HG03558 (cell line): ENCODE data around the gene CD80.

Experiments
- ATAC-seq: cut with Tn5 transposase; IDR thresholded peaks from one replicate; pipeline ENCODE4 v1.9.1; 2021; ENCODE audit warnings: moderate number of reproducible peaks; ENCODE audit not compliant: unreplicated experiment; ENCODE audit errors: extremely low read depth

The CD80 gene

GRCh38 chr3:119500901-119501300 is 58.5 kb downstream of the CD80 start:
- no peak for ATAC-seq

DNA sequence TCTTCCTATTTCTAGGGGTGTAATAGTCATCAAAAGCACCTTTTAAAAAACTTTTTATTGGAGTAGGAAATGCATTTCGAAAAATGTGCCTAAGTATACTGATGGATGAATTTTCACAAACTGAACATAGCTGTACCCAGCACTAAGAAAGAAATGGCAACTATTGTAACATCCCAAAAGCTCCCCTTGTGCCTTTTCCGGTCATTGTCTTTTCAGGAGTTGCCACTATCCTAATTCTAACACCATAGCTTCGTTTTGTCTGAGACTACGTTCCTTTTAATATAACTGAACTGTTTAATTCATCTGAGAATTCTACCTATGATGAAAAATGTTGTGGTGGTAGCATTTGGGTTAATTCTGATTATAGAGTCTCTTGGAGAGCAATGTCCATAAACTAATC is 59.1 kb downstream of the CD80 start:
- ATAC-seq: no peak

DNA sequence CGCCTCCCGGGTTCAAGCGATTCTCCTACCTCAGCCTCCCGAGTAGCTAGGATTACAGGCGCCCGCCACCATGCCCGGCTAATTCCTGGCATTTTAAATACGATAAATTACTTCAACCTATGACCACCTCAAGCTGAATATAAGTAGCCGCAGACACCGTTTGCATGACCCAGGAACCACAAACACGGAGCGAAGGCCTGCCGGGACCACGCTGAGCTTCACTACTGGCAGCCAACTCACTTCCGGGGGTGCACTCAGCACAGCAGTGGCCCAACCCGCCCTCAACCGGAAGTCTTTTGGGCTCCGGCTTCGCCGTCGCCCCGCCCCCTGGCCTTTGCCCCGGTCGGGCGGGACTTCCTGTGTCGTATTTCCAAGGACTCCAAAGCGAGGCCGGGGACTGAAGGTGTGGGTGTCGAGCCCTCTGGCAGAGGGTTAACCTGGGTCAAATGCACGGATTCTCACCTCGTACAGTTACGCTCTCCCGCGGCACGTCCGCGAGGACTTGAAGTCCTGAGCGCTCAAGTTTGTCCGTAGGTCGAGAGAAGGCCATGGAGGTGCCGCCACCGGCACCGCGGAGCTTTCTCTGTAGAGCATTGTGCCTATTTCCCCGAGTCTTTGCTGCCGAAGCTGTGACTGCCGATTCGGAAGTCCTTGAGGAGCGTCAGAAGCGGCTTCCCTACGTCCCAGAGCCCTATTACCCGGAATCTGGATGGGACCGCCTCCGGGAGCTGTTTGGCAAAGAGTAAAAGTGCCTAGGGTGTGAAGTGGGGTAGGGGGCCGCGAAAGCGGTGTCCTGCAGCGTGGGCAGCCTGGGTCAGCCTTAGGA is 61.0 kb downstream of the CD80 start, which contains the start of gene TIMMDC1:
Gene TIMMDC1 (plus strand): TSS at position 362 of the 826 bp plus-strand sequence. CDS start 187 bp downstream, at position 549.
- ATAC-seq: peak; percentile 96

DNA sequence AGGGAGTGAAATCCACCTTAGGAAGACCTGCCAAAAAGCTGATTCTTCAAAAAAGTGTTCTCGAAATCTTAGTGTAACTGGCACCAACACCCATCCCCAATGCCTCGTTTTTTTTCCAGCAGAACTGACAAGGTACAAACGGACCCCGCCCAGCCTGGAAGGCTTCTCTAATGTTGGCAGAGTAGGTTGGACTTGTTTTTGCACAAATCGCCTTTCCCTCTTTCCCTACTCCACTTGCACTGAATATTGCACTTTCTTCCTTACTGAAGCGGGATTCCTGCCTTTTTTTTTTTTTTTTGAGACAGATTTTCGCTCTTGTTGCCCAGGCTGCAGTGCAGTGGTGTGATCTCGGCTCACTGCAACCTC is 61.6 kb downstream of the CD80 start:
- no peak for ATAC-seq

- ATAC-seq: no peak
Observed at GRCh38 chr3:119494597-119494996, 64.8 kb downstream of the CD80 start.

- no peak for ATAC-seq
Observed at GRCh38 chr3:119492810-119493209, 66.6 kb downstream of the CD80 start.

- no peak for ATAC-seq
Observed at GRCh38 chr3:119492128-119492527, 67.3 kb downstream of the CD80 start.

- no peak for ATAC-seq
Observed at GRCh38 chr3:119490153-119490552, 69.3 kb downstream of the CD80 start.

GRCh38 chr3:119485563-119485962 is 73.9 kb downstream of the CD80 start:
- no peak for ATAC-seq

DNA sequence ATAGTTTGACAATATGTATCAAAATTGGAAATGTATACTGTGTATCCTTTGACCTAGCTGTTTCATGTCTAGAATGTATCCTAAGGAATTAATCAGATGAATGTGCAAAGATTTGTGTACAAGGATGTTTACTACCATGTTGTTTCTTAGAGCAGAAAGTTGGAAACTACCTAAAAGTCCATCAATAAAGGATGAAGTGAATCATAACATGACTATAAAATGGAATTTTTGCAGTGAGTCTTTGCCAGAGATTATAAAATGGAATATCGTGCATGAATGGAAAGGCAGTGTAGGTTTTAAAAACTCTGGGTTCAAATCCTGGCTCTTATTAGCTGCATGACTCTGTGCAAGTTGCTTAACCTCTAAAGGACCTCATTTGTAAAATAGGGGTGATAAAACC is 76.3 kb downstream of the CD80 start:
- no peak for ATAC-seq

DNA sequence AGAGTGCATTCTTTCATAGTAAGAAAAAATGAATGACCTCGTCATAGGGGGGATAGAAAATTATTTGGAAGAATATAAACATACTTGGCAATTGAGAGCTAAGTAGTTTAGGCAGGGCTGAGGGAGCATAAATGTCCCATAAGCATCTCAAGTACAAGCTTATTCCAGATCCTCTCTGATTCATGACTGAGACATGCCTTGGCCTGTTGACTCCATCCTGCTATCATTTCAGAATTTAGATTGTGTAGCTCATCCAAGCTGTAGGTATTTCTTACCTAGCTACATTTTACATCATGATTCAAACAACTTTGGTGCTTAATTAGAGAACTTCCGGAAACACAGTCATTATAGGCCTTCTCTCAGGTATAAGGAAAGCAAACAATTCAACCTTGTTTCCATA is 78.3 kb downstream of the CD80 start:
- ATAC-seq: no peak
